H9 (cell line): Measurements from ENCODE around the gene ARSJ. TPM values are rescaled to one million over a fixed set of nuclear protein-coding genes. Genes with fewer than 3 reads are reported as not detected.

Source experiments
- DNase-seq: peaks from one replicate; pipeline ENCODE4 v3.0.0-alpha.2; 2017
- H2AFZ ChIP-seq: one replicate; pipeline ENCODE4 v1.6.1; 2013; ENCODE audit warnings: mild to moderate bottlenecking, low read length, control low read depth, moderate library complexity
- H2AK5ac ChIP-seq: 2 replicates; pipeline ENCODE4 v1.6.1; 2013; ENCODE audit warnings: low read length, control low read depth, mixed read lengths; ENCODE audit not compliant: insufficient read length
- H2BK120ac ChIP-seq: one replicate; pipeline ENCODE4 v1.6.1; 2013; ENCODE audit warnings: low read depth, mild to moderate bottlenecking, low read length, control low read depth, inconsistent platforms; ENCODE audit not compliant: poor library complexity, severe bottlenecking
- H2BK12ac ChIP-seq: 2 replicates; pipeline ENCODE4 v1.6.1; 2013; ENCODE audit warnings: low read length, control low read depth, mixed read lengths, low read depth; ENCODE audit not compliant: insufficient read length
- H2BK15ac ChIP-seq: 2 replicates; pipeline ENCODE4 v1.6.1; 2013; ENCODE audit warnings: low read depth, low read length, control low read depth
- H2BK20ac ChIP-seq: one replicate; pipeline ENCODE4 v1.6.1; 2013; ENCODE audit warnings: low read depth, mild to moderate bottlenecking, low read length, control low read depth, inconsistent platforms; ENCODE audit not compliant: poor library complexity, severe bottlenecking
- H2BK5ac ChIP-seq: 2 replicates; pipeline ENCODE4 v1.6.1; 2013; ENCODE audit warnings: low read length, control low read depth, mixed read lengths; ENCODE audit not compliant: insufficient read length
- H3K14ac ChIP-seq: 2 replicates; pipeline ENCODE4 v1.6.1; 2013; ENCODE audit warnings: low read length, control low read depth; ENCODE audit not compliant: insufficient read depth
- H3K18ac ChIP-seq: 2 replicates; pipeline ENCODE4 v1.6.1; 2013; ENCODE audit warnings: low read depth, mild to moderate bottlenecking, mixed read lengths, low read length, control low read depth; ENCODE audit not compliant: insufficient read length
- H3K23ac ChIP-seq: 2 replicates; pipeline ENCODE4 v1.6.1; 2013; ENCODE audit warnings: low read length, control low read depth, mixed read lengths, low read depth; ENCODE audit not compliant: insufficient read length
- H3K23me2 ChIP-seq: 2 replicates; pipeline ENCODE4 v1.6.1; 2013; ENCODE audit warnings: low read depth, mild to moderate bottlenecking, mixed read lengths, low read length, control low read depth; ENCODE audit not compliant: insufficient read length, poor library complexity, severe bottlenecking
- H3K27ac ChIP-seq: 2 replicates; pipeline ENCODE4 v1.5.1; 2013; ENCODE audit warnings: low read length, control low read depth, mixed read lengths, low read depth; ENCODE audit not compliant: insufficient read length
- H3K27me3 ChIP-seq: 2 replicates; pipeline ENCODE4 v1.6.1; 2013; ENCODE audit warnings: low read length, control low read depth, inconsistent platforms; ENCODE audit not compliant: insufficient read depth
- H3K4ac ChIP-seq: 2 replicates; pipeline ENCODE4 v1.6.1; 2013; ENCODE audit warnings: low read depth, mild to moderate bottlenecking, control low read depth, inconsistent platforms, low read length, moderate library complexity
- H3K4me1 ChIP-seq: 2 replicates; pipeline ENCODE4 v1.6.1; 2013; ENCODE audit warnings: low read length, control low read depth, inconsistent platforms; ENCODE audit not compliant: insufficient read depth
- H3K4me2 ChIP-seq: 2 replicates; pipeline ENCODE4 v1.6.1; 2013; ENCODE audit warnings: low read length, control low read depth, mixed read lengths; ENCODE audit not compliant: insufficient read length, insufficient read depth
- H3K56ac ChIP-seq: 2 replicates; pipeline ENCODE4 v1.6.1; 2013; ENCODE audit warnings: low read depth, mild to moderate bottlenecking, mixed read lengths, low read length, control low read depth; ENCODE audit not compliant: insufficient read length
- H3K79me1 ChIP-seq: 2 replicates; pipeline ENCODE4 v1.6.1; 2013; ENCODE audit warnings: low read depth, mild to moderate bottlenecking, moderate library complexity, low read length, control low read depth, inconsistent platforms; ENCODE audit not compliant: insufficient read depth, poor library complexity, severe bottlenecking
- H3K79me2 ChIP-seq: 2 replicates; pipeline ENCODE4 v1.6.1; 2013; ENCODE audit warnings: low read length, control low read depth, inconsistent platforms; ENCODE audit not compliant: insufficient read depth
- H3K9ac ChIP-seq: 2 replicates; pipeline ENCODE4 v1.6.1; 2013; ENCODE audit warnings: low read length, control low read depth, mixed read lengths; ENCODE audit not compliant: insufficient read length; ENCODE audit errors: extremely low read depth
- H3K9me3 ChIP-seq: one replicate; pipeline ENCODE4 v1.6.1; 2013; ENCODE audit warnings: low read depth, low read length, inconsistent platforms; ENCODE audit not compliant: control insufficient read depth
- H3T11ph ChIP-seq: one replicate; pipeline ENCODE4 v1.6.1; 2013; ENCODE audit warnings: mild to moderate bottlenecking, low read length, control low read depth, inconsistent platforms
- H4K20me1 ChIP-seq: one replicate; pipeline ENCODE4 v1.6.1; 2013; ENCODE audit not compliant: control insufficient read depth, insufficient read length, insufficient read depth
- H4K5ac ChIP-seq: 2 replicates; pipeline ENCODE4 v1.6.1; 2013; ENCODE audit warnings: low read depth, mild to moderate bottlenecking, mixed read lengths, low read length, control low read depth; ENCODE audit not compliant: insufficient read length
- H4K8ac ChIP-seq: replicated peaks from 2 replicates; pipeline ENCODE4 v1.6.1; 2013; ENCODE audit warnings: low read length, control low read depth, mixed read lengths, low read depth; ENCODE audit not compliant: insufficient read length
- H4K91ac ChIP-seq: 2 replicates; pipeline ENCODE4 v1.6.1; 2013; ENCODE audit warnings: low read depth, mild to moderate bottlenecking, moderate library complexity, mixed read lengths, low read length, control low read depth; ENCODE audit not compliant: insufficient read length
- H3K27ac Mint-ChIP-seq, 3 experiments: 2 replicates in 2 of 3; 3 replicates in 1 of 3; pipeline ENCODE4 v1.8.0; 2020 to 2021; ENCODE audit warnings: mixed read lengths in 3 of 3, mild to moderate bottlenecking in 1 of 3, moderate library complexity in 1 of 3
- H3K27me3 Mint-ChIP-seq: 2 replicates; pipeline ENCODE4 v1.8.0; 2021; ENCODE audit warnings: low read depth, mild to moderate bottlenecking, moderate library complexity, mixed read lengths
- H3K36me3 Mint-ChIP-seq, 3 experiments: 2 replicates in 2 of 3; 3 replicates in 1 of 3; pipeline ENCODE4 v1.8.0; 2020 to 2021; ENCODE audit warnings: low read depth in 3 of 3, mixed read lengths in 3 of 3; ENCODE audit not compliant: insufficient read depth in 1 of 3
- H3K4me1 Mint-ChIP-seq, 2 experiments: 2 replicates each; pipeline ENCODE4 v1.8.0; 2020; ENCODE audit warnings: mixed read lengths in 2 of 2
- H3K4me3 Mint-ChIP-seq, 2 experiments: 2 replicates in 1 of 2; 3 replicates in 1 of 2; pipeline ENCODE4 v1.8.0; 2020 to 2021; ENCODE audit warnings: mild to moderate bottlenecking in 2 of 2, mixed read lengths in 2 of 2, moderate library complexity in 1 of 2
- H3K9me3 Mint-ChIP-seq, 2 experiments: 2 replicates in 1 of 2; 3 replicates in 1 of 2; pipeline ENCODE4 v1.8.0; 2020; ENCODE audit warnings: mild to moderate bottlenecking in 2 of 2, mixed read lengths in 2 of 2, moderate library complexity in 1 of 2
- CTCF ChIP-seq: fragments of 200-600 bp; sonication (generic); conservative IDR thresholded peaks from 3 replicates; pipeline ENCODE4 v1.8.0; 2021; ENCODE audit warnings: antibody characterized with exemption, mild to moderate bottlenecking
- WGBS: extraction: QIAGEN DNeasy Blood & Tissue Kit; methylation state at CpG from one replicate; pipeline ENCODE4 v1.1.7; 2013; ENCODE audit warnings: missing lambda C conversion rate, low lambda C conversion rate, mixed read lengths; ENCODE audit not compliant: insufficient read length; ENCODE audit errors: extremely low coverage; 5-methylcytosine and 5-hydroxymethylcytosine counted together
- total RNA-seq: library from RNA; stranded (reverse); gene quantifications from 2 replicates; pipeline ENCODE4 v1.2.1, GENCODE V29; 2021

Gene ARSJ
- total RNA-seq, 1 experiment from 2014 or later = 1.1 TPM

- H2AK5ac ChIP-seq = no peak overlapping the region
- peaks cover 10 to 18% of the 10 kb centered on the region in 2 experiments for H3K4me1 Mint-ChIP-seq
- H3K4ac ChIP-seq = no peak overlapping the region
- no peak for DNase-seq
- no peak overlapping the region for H3K27ac Mint-ChIP-seq
- no peak overlapping the region for H2BK12ac ChIP-seq
- no peak overlapping the region for H2BK20ac ChIP-seq
- no peak overlapping the region for H3K23ac ChIP-seq
- no peak overlapping the region for H3K14ac ChIP-seq
- no peak overlapping the region for H2BK15ac ChIP-seq
- TF ChIP-seq CTCF = no peak
- no peak overlapping the region for H3K27ac ChIP-seq
- H3K9me3 Mint-ChIP-seq = peaks cover 8 to 15% of the 10 kb centered on the region in 2 experiments; a peak in 3 of 5 replicates
- no peak overlapping the region for H2BK5ac ChIP-seq
- H4K20me1 ChIP-seq = no peaks in the 10 kb centered on the region
- no peaks in the 10 kb centered on the region for H3K79me2 ChIP-seq
- no peak overlapping the region for H3K18ac ChIP-seq
- no peak overlapping the region for H2AFZ ChIP-seq
- no peaks in the 10 kb centered on the region for H3K4me1 ChIP-seq
- H3K9ac ChIP-seq = no peak overlapping the region
- H3T11ph ChIP-seq = no peak overlapping the region
- no peak overlapping the region for H4K5ac ChIP-seq
- H3K27me3 Mint-ChIP-seq = no peaks in the 10 kb centered on the region
- H4K8ac ChIP-seq = no peak overlapping the region
- no peak overlapping the region for H2BK120ac ChIP-seq
- H3K4me2 ChIP-seq = no peak overlapping the region
- peaks cover 0 to 10% (median 0%) of the 10 kb centered on the region in 3 experiments; a peak in 3 of 7 replicates for H3K36me3 Mint-ChIP-seq
- no peak overlapping the region for H4K91ac ChIP-seq
- H3K23me2 ChIP-seq = no peaks in the 10 kb centered on the region
- H3K79me1 ChIP-seq = no peaks in the 10 kb centered on the region
- no CpG with 5 or more reads among the region's 3 CpGs for WGBS
- H3K56ac ChIP-seq = no peak overlapping the region
- no peak overlapping the region for H3K4me3 Mint-ChIP-seq
- H3K27me3 ChIP-seq = no peaks in the 10 kb centered on the region
- no peaks in the 10 kb centered on the region for H3K9me3 ChIP-seq
These were observed 94.2 kb downstream of the ARSJ start for GRCh38 chr4:113885291-113885690.
